SKM-1 treated with dmso at 0.1 percent for 144 hours (cell line): ENCODE results near the gene RNF32.

Experiments used
- DNase-seq: peaks from one replicate; lab custom pipeline; 2025; ENCODE audit not compliant: unreplicated experiment; lab: John Stamatoyannopoulos, UW

The RNF32 gene

GRCh38 chr7:156725936-156726335 lies 85.4 kb downstream of the RNF32 start:
- DNase-seq: no peak
